Fibroblast of upper back skin (primary cell): ENCODE data around the gene CYTH3.
"Not testable (repeated sequence)": the region's sequence is repeated elsewhere in the genome, so short reads cannot be mapped to it uniquely, and the experiment has no call there.

Source experiments
- DNase-seq: peaks from one replicate; pipeline ENCODE4 v3.0.0-alpha.2; 2013

Gene CYTH3

DNA sequence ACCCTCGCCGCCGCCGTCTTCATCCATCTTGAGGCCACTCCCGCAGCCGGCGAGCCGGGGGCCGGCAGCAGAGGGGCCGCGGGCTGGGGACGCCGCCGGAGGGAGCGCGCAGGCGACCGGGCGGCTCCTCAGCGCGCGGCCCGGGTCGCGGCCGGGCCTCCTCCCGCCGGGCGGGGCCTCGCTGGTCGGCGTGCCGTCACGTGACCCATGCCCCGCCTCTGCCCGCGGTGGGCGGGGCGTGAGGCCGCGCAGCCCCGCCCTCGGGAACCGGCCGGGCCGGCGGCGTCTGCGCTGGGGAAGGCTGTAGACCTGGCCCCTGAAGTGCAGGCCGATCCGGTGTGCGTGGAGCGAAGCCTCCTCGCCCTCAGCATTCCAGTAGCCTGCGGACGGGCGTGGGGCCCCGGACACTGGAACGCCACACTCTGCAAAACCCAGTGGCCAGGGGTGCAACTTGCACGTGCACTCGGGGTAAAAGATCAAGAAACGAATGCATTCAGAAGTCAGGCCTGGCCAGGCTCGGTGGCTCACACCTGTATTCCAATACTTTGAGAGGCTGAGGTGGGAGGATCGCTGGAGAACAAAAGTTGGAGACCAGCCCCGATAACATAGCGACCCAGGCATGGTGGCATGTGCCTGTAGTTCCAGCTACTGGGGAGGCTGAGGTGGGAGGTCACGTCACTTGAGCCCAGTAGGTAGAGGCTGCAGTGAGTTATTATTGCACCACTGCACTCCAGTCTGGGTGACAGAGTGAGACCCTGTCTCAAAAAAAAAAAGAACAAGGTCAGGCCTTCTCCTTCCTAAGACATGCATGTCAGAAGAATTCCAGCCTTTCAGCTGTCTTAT lies at the start of gene CYTH3:
Gene CYTH3 (minus strand): TSS at position 144 of the 843 bp plus-strand sequence. CDS start 117 bp downstream, at position 27.
- peak; percentile 78 for DNase-seq

GRCh38 chr7:6320791-6321190 lies 48.4 kb upstream of the CYTH3 start:
- no peak for DNase-seq

DNA sequence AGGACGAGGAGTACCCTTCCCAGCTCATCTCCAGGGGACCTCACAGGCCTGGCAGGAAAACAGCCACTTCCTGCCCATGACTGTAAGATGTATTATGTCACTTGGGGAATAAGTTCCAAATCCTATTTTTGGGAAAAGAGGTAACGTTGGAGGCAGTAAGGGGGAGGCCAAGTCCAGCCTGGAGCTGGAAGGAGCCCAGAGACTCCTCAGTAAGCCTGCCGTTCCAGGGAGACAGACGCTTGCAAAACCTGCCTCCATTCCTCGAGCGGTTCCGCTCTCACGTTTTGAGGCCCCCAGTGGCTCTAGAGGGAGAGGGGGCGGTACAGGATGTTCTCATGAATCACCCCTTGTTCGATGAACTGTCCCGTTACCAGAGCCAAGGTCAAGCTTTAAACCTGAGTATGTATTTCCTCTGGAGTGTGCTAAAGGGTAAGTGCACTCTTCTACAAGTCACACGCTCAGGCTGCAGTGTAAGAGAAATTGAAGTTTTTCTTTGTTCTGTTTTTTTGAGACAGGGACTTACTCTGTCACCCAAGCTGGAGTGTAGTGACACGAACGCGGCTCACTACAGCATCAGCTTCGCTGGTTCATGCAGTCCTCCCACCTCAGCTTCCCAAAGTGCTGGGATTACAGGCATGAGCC lies 45.5 kb upstream of the CYTH3 start:
- DNase-seq = peak; percentile 79

DNA sequence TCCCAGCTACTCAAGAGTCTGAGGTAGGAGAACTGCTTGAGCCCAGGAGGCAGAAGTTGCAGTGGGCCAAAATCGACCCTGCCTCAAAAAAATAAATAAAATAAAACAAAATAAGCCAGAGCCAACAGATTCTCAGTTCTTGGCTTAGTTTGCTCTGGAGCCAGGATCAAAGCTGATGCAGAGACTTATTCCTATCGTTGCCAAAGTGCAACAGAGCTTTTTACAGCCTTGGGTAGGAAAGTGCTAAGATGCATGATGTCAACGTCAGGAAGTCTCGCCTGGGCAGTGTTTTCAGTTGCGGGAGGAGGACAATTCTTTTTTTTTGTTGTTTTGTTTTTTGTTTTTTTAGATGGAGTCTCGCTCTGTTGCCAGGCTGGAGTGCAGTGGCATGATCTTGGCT lies 43.8 kb upstream of the CYTH3 start:
- DNase-seq = no peak

GRCh38 chr7:6315746-6316145 lies 43.3 kb upstream of the CYTH3 start:
- DNase-seq = no peak

- no peak for DNase-seq
These were observed 38.0 kb upstream of the CYTH3 start for GRCh38 chr7:6310271-6310993.

DNA sequence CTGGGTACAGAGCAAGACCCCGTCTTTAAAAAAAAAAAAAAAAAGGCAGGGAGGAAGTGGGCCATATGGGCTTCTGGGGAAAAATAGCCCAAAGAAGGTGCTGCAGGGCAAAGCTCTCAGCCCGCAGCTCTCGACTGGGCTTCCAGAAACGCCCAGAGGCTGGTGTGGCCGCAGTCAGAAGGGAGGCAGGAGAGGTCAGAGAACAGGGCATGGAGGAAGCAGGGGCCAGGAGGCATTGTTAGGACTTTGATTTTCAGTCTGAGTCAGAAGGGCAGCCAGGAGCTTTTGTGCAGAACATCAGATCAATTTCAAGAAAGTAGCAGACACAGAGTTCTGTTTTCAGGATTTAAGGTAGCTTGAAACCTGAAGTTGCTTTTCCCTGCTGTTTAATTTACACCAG lies 35.3 kb upstream of the CYTH3 start:
- no peak for DNase-seq

GRCh38 chr7:6306471-6306870 lies 34.0 kb upstream of the CYTH3 start:
- DNase-seq = peak; percentile 80

DNA sequence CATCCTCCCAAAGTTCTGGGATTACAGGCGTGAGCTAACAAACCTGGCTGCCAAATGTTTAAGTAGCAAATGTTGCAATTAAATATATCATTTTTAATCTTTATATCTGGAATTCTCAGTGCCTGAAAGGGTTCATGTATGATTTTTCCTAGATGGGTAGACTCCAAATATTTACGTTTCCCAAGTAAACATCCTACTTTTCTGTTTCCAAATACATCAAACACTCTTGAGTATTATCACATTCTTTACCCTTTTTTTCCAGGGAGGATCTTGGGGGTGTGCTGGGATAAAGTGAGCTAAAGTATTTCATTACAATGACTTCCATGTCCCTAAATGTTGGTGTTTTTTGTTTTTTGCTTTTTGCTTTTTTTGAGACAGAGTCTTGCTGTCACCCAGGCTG lies 32.9 kb upstream of the CYTH3 start:
- no peak for DNase-seq

- not testable (repeated sequence) for DNase-seq
These were observed 29.0 kb upstream of the CYTH3 start for GRCh38 chr7:6301446-6301845.

GRCh38 chr7:6299774-6300173 lies 27.4 kb upstream of the CYTH3 start:
- no peak for DNase-seq

GRCh38 chr7:6294839-6295238 lies 22.4 kb upstream of the CYTH3 start:
- DNase-seq = peak; percentile 41

DNA sequence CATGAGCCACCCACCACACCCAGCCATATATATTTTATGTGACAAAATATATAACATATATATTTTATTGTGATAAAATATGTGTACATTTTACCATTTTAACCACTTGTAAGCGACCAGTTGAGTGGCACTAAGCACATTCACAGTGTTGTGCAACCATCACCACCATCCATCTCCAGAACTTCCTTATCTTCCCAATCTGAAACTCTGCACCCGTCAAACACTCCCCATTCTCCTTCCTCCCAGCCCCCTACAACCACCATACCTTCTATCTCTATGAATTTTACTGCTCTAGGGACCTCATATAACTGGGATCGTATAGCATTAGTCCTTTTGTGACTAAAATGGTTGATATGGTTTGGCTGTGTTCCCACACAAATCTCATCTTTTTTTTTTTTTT lies 20.8 kb upstream of the CYTH3 start:
- no peak for DNase-seq

DNA sequence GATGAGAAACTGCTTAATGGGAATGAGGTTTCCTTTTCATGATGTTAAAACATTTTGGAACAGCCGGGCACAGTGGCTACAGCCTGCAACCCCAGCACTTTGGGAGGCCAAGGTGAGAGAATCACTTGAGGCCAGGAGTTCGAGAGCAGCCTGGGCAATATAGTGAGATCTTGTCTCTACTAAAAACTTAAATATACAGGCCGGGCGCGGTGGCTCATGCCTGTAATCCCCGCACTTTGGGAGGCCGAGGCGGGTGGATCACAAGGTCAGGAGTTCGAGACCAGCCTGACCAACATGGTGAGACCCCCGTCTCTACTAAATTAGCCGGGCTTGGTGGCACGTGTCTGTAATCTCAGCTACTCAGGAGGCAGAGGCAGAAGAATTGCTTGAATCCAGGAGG lies 19.5 kb upstream of the CYTH3 start:
- not testable (repeated sequence) for DNase-seq

DNA sequence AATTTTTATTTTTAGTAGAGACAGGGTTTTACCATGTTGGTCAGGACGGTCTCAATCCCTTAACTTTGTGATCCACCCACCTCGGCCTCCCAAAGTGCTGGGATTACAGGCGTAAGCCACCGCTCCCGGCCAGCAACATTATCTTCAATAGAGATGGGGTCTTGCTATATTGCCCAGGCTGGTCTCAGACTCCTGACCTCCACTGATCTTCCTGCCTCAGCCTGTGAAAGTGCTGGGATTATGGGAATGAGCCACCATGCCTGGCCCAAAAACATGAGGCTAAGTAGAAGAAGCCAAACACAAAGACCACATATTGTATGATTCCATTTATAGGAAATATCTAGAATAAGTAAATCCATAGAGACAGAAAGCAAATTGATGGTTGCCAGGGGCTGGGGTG lies 19.1 kb upstream of the CYTH3 start:
- no peak for DNase-seq

GRCh38 chr7:6290319-6290741 lies 17.9 kb upstream of the CYTH3 start:
- no peak for DNase-seq

DNA sequence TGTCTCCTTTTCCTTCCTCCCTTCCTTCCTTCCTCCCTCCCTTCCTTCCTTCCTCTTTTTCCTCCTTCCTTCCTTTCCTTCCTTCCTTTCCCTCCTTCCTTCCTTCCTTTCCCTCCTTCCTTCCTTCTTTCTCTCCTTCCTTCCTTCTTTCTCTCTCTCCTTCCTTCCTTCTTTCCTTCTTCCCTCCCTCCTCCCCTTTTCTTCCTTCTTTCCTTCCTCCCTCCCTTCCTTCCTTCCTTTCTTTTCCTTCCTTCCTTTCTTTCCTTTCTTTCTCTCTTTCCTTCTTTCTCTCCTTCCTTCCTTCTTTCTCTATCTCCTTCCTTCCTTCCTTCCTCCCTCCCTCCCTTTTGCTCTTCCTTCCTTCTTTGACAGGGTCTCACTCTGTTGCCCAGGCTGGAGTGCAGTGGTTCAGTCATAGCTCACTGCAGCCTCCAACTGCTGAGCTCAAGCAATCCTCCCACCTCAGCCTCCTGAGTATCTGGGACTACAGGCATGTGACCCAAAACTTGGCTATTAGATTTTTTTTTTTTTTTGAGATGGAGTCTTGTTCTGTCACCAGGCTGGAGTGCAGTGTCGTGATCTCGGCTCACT lies 15.9 kb upstream of the CYTH3 start:
- no peak for DNase-seq

DNA sequence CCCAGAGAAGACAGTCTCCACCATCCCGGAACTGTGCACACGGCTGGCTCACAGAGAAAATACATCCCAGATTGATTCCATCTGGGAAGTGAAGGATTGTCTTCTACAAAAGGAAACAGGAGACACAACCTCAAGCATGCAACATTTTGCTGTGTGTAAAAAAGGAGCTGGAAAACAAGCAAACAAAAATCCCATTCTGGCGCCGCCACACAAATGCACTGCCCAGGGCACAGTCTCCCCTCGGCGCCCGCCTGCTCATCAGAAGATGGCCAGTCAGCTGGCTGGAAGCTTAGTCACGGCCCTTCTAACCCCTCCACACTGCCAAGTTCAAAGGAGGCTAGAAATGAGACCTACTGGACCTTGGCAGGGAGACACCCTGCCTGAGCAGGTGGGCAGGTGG lies 14.1 kb upstream of the CYTH3 start:
- DNase-seq = no peak

DNA sequence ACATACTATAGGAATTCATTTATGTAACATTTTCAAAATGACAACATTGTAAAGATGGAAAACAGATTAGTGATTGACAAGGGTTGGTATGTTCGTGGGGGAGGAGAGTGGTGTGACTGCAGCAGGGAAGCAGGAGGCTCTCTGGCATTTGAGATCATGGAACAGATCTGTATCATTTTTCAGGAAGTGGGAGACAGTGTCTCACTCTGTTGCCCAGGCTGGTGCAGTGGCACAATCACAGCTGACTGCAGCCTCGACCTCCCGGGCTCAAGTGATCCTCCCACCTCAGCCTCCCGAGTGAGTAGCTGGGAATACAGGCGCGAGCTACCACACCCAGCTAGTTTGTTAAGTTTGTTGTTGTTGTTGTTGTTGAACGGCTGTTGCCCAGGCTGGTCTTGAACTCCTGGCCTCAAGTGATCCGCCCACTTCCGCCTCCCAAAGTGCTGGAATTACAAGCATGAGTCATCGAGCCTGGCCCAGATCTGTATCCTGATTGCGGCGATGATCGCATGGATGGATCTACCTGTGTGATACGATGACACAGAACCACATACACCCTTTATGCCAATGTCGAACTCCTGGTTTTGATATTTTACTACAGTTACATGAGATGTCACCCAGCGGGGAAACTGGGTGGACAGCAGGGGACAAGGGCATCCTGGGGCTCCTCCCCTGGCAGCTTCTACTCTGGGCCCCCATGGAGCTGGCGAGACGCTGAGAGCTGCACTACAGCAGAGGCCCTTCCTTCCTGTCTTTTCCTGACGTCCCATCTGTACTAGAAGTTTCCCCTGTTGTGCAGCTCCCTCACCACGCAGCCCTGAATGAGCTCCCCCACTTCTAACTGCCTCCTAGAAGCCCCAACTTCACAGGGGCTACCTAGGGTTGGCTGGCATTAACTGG lies 12.3 kb upstream of the CYTH3 start:
- no peak for DNase-seq

- DNase-seq = no peak
These were observed 11.6 kb upstream of the CYTH3 start for GRCh38 chr7:6284055-6284400.

- peak; percentile 92 for DNase-seq
These were observed 11.1 kb upstream of the CYTH3 start for GRCh38 chr7:6283391-6284054.

DNA sequence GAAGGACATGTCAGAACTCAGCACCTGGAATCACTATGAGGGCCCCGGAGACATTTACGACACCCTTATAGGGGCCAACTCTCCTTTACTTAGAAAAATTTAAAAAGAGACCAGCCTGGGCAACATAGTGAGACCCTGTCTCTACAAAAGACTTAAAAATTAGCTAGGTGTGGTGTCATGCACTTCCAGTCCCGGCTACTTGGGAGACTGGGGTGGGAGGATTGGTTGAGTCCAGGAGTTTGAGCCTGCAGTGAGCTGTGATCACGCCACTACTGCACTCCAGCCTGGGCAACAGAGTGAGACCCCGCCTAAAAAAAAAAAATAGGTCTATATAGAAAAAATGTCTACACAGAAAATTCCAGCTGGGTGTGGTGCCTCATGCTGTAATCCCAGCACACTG lies 7.5 kb upstream of the CYTH3 start:
- DNase-seq = no peak
